Memory B cell (primary cell): ENCODE results near the gene SYT2.
A peak's percentile ranks its signal among the peaks of the same experiment; 100 is the strongest.

ENCODE experiments used
- ATAC-seq: fragments of 150-1000 bp; cut with Tn5 transposase; 2 replicates; pipeline ENCODE4 v1.10.0; 2021; ENCODE audit warnings: low read depth, mild to moderate bottlenecking, moderate library complexity
- DNase-seq, 2 donors: peaks; one replicate each; pipeline ENCODE4 v3.0.0; 2022; ENCODE audit warnings: low spot score in 2 of 2
- H3K27ac Mint-ChIP-seq: one replicate; pipeline ENCODE4 v1.8.0; 2022; ENCODE audit warnings: mild to moderate bottlenecking, moderate library complexity, mixed read lengths
- H3K27me3 Mint-ChIP-seq: one replicate; pipeline ENCODE4 v1.8.0; 2022; ENCODE audit warnings: mixed read lengths
- H3K36me3 Mint-ChIP-seq: one replicate; pipeline ENCODE4 v1.8.0; 2022; ENCODE audit warnings: mild to moderate bottlenecking, mixed read lengths
- H3K4me1 Mint-ChIP-seq: one replicate; pipeline ENCODE4 v1.8.0; 2022; ENCODE audit warnings: mixed read lengths
- H3K4me3 Mint-ChIP-seq: one replicate; pipeline ENCODE4 v1.8.0; 2022; ENCODE audit warnings: mild to moderate bottlenecking, moderate library complexity, mixed read lengths
- H3K9me3 Mint-ChIP-seq: one replicate; pipeline ENCODE4 v1.8.0; 2022; ENCODE audit warnings: mixed read lengths

Gene SYT2

GRCh38 chr1:202679406-202680177, 30.7 kb downstream of the SYT2 start:
- Mint-ChIP-seq H3K27me3 (peaks cover 34% of the 10 kb centered on the region), H3K4me1 (no peaks in the 10 kb centered on the region), H3K9me3 (peaks cover 7% of the 10 kb centered on the region), H3K4me3 (no peak overlapping the region), H3K27ac (no peak overlapping the region), H3K36me3 (peaks cover 8% of the 10 kb centered on the region)
- DNase-seq (no peak), ATAC-seq (no peak)

- Mint-ChIP-seq H3K9me3 (peaks cover 8% of the 10 kb centered on the region), H3K27ac (no peak overlapping the region), H3K27me3 (peaks cover 30% of the 10 kb centered on the region), H3K4me3 (no peak overlapping the region), H3K36me3 (peaks cover 10% of the 10 kb centered on the region), H3K4me1 (no peaks in the 10 kb centered on the region)
- ATAC-seq (no peak), DNase-seq (no peak)
Observed at GRCh38 chr1:202677433-202677832, 32.8 kb downstream of the SYT2 start.

GRCh38 chr1:202673531-202673930, 36.7 kb downstream of the SYT2 start:
- H3K36me3 Mint-ChIP-seq, result peaks cover 4% of the 10 kb centered on the region
- peaks cover 19% of the 10 kb centered on the region for H3K27me3 Mint-ChIP-seq
- ATAC-seq, result no peak
- no peaks in the 10 kb centered on the region for H3K4me1 Mint-ChIP-seq
- H3K9me3 Mint-ChIP-seq, result peaks cover 8% of the 10 kb centered on the region
- no peak overlapping the region for H3K27ac Mint-ChIP-seq
- DNase-seq, result no peak
- H3K4me3 Mint-ChIP-seq, result no peak overlapping the region

- Mint-ChIP-seq H3K27ac (no peak overlapping the region), H3K36me3 (peaks cover 2% of the 10 kb centered on the region), H3K27me3 (peaks cover 17% of the 10 kb centered on the region), H3K9me3 (peaks cover 2% of the 10 kb centered on the region), H3K4me3 (no peak overlapping the region), H3K4me1 (no peaks in the 10 kb centered on the region)
- DNase-seq (no peak), ATAC-seq (no peak)
Observed at GRCh38 chr1:202671399-202671798, 38.9 kb downstream of the SYT2 start.

- H3K4me3 Mint-ChIP-seq, result no peak overlapping the region
- no peak overlapping the region for H3K27ac Mint-ChIP-seq
- no peaks in the 10 kb centered on the region for H3K36me3 Mint-ChIP-seq
- ATAC-seq, result no peak
- peaks cover 21% of the 10 kb centered on the region for H3K27me3 Mint-ChIP-seq
- no peaks in the 10 kb centered on the region for H3K9me3 Mint-ChIP-seq
- no peak for DNase-seq
- no peaks in the 10 kb centered on the region for H3K4me1 Mint-ChIP-seq
Observed at GRCh38 chr1:202665417-202665816, 44.8 kb downstream of the SYT2 start.

GRCh38 chr1:202664083-202664482, 46.2 kb downstream of the SYT2 start:
- ATAC-seq, result no peak
- no peaks in the 10 kb centered on the region for H3K36me3 Mint-ChIP-seq
- H3K9me3 Mint-ChIP-seq, result no peaks in the 10 kb centered on the region
- peaks cover 19% of the 10 kb centered on the region for H3K27me3 Mint-ChIP-seq
- H3K4me1 Mint-ChIP-seq, result no peaks in the 10 kb centered on the region
- H3K4me3 Mint-ChIP-seq, result no peak overlapping the region
- no peak overlapping the region for H3K27ac Mint-ChIP-seq
- DNase-seq, result no peak

GRCh38 chr1:202663131-202663530, 47.1 kb downstream of the SYT2 start:
- ATAC-seq (no peak), DNase-seq (no peak)
- Mint-ChIP-seq H3K27ac (no peak overlapping the region), H3K36me3 (no peaks in the 10 kb centered on the region), H3K27me3 (peaks cover 19% of the 10 kb centered on the region), H3K9me3 (no peaks in the 10 kb centered on the region), H3K4me3 (no peak overlapping the region), H3K4me1 (no peaks in the 10 kb centered on the region)

GRCh38 chr1:202662081-202662480, 48.2 kb downstream of the SYT2 start:
- peaks cover 19% of the 10 kb centered on the region for H3K27me3 Mint-ChIP-seq
- ATAC-seq (no peak), DNase-seq (no peak)
- H3K9me3 Mint-ChIP-seq, result no peaks in the 10 kb centered on the region
- no peak overlapping the region for H3K27ac Mint-ChIP-seq
- no peak overlapping the region for H3K4me3 Mint-ChIP-seq
- no peaks in the 10 kb centered on the region for H3K36me3 Mint-ChIP-seq
- H3K4me1 Mint-ChIP-seq, result no peaks in the 10 kb centered on the region

GRCh38 chr1:202661136-202661845, 49.0 kb downstream of the SYT2 start:
- DNase-seq (no peak), ATAC-seq (peak; percentile 57)
- no peaks in the 10 kb centered on the region for H3K36me3 Mint-ChIP-seq
- H3K4me1 Mint-ChIP-seq, result no peaks in the 10 kb centered on the region
- no peak overlapping the region for H3K4me3 Mint-ChIP-seq
- peaks cover 22% of the 10 kb centered on the region for H3K27me3 Mint-ChIP-seq
- H3K9me3 Mint-ChIP-seq, result no peaks in the 10 kb centered on the region
- H3K27ac Mint-ChIP-seq, result no peak overlapping the region

- DNase-seq (no peak), ATAC-seq (no peak)
- no peak overlapping the region for H3K27ac Mint-ChIP-seq
- H3K27me3 Mint-ChIP-seq, result peaks cover 26% of the 10 kb centered on the region
- H3K9me3 Mint-ChIP-seq, result no peaks in the 10 kb centered on the region
- no peaks in the 10 kb centered on the region for H3K36me3 Mint-ChIP-seq
- no peaks in the 10 kb centered on the region for H3K4me1 Mint-ChIP-seq
- no peak overlapping the region for H3K4me3 Mint-ChIP-seq
Observed at GRCh38 chr1:202659974-202660373, 50.3 kb downstream of the SYT2 start.

- no peak overlapping the region for H3K4me3 Mint-ChIP-seq
- no peak for ATAC-seq
- no peak for DNase-seq
- no peaks in the 10 kb centered on the region for H3K9me3 Mint-ChIP-seq
- no peak overlapping the region for H3K27ac Mint-ChIP-seq
- no peaks in the 10 kb centered on the region for H3K4me1 Mint-ChIP-seq
- H3K36me3 Mint-ChIP-seq, result no peaks in the 10 kb centered on the region
- H3K27me3 Mint-ChIP-seq, result peaks cover 29% of the 10 kb centered on the region
Observed at GRCh38 chr1:202659541-202659940, 50.7 kb downstream of the SYT2 start.

- ATAC-seq (no peak), DNase-seq (no peak)
- Mint-ChIP-seq H3K9me3 (no peaks in the 10 kb centered on the region), H3K4me3 (no peak overlapping the region), H3K27me3 (peaks cover 26% of the 10 kb centered on the region), H3K4me1 (no peaks in the 10 kb centered on the region), H3K36me3 (no peaks in the 10 kb centered on the region), H3K27ac (no peak overlapping the region)
Observed at GRCh38 chr1:202658769-202659168, 51.5 kb downstream of the SYT2 start.

GRCh38 chr1:202658251-202658759, 51.9 kb downstream of the SYT2 start:
- H3K27ac Mint-ChIP-seq, result no peak overlapping the region
- no peak for DNase-seq
- ATAC-seq, result no peak
- H3K4me1 Mint-ChIP-seq, result no peaks in the 10 kb centered on the region
- no peaks in the 10 kb centered on the region for H3K36me3 Mint-ChIP-seq
- H3K27me3 Mint-ChIP-seq, result peaks cover 25% of the 10 kb centered on the region
- no peak overlapping the region for H3K4me3 Mint-ChIP-seq
- no peaks in the 10 kb centered on the region for H3K9me3 Mint-ChIP-seq

- ATAC-seq (no peak), DNase-seq (no peak)
- peaks cover 21% of the 10 kb centered on the region for H3K27me3 Mint-ChIP-seq
- no peak overlapping the region for H3K4me3 Mint-ChIP-seq
- no peaks in the 10 kb centered on the region for H3K36me3 Mint-ChIP-seq
- H3K4me1 Mint-ChIP-seq, result no peaks in the 10 kb centered on the region
- H3K9me3 Mint-ChIP-seq, result no peaks in the 10 kb centered on the region
- H3K27ac Mint-ChIP-seq, result no peak overlapping the region
Observed at GRCh38 chr1:202656951-202657646, 53.2 kb downstream of the SYT2 start.
